Measurements from ENCODE around the gene PRKD1. TPM values are rescaled to one million over a fixed set of nuclear protein-coding genes. Genes with fewer than 3 reads are reported as not detected.

Gene PRKD1
- total and polyA plus RNA-seq, 2 experiments from 2014 or later: 7.5 to 16.5 TPM

DNA sequence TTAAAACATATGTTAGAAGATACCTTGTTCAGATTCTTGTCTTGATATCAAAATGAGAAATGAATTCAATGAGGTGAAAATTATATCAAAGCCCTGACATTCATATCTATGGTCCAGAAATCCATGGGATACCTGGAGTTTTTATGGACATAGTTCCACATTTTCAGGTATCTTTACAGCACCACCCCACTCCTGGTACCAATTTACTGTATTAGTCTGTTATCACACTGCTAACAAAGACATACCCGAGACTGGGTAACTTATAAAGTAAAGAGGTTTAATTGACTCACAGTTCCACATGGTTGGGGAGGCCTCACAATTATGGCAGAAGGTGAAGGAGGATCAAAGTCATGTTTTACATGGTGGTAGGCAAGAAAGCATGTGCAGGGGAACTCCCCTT, 361.5 kb downstream of the PRKD1 start:
- Histone ChIP-seq H3K27me3 (no peaks in the 10 kb centered on the region), H2AFZ (no peak overlapping the region), H3K79me2 (no peaks in the 10 kb centered on the region), H3K27ac (no peak overlapping the region), H3K4me2 (no peak overlapping the region), H3K9me2 (replicated peaks; ENCODE audit: insufficient read depth) (no peaks in the 10 kb centered on the region), H3K4me1 (ENCODE audit: insufficient read depth) (no peaks in the 10 kb centered on the region), H3K36me3 (replicated peaks; ENCODE audit: insufficient read depth, low read depth) (no peaks in the 10 kb centered on the region), H4K20me1 (ENCODE audit: insufficient read depth, poor library complexity, severe bottlenecking) (no peaks in the 10 kb centered on the region), H3K4me3 (no peak overlapping the region), H3K9me3 (ENCODE audit: low read depth) (no peaks in the 10 kb centered on the region)
- WGBS (ENCODE audit: low lambda C conversion rate, missing lambda C conversion rate): 67% methylated on average over 1 of the region's 1 CpG
- TF ChIP-seq, protein P1, sequence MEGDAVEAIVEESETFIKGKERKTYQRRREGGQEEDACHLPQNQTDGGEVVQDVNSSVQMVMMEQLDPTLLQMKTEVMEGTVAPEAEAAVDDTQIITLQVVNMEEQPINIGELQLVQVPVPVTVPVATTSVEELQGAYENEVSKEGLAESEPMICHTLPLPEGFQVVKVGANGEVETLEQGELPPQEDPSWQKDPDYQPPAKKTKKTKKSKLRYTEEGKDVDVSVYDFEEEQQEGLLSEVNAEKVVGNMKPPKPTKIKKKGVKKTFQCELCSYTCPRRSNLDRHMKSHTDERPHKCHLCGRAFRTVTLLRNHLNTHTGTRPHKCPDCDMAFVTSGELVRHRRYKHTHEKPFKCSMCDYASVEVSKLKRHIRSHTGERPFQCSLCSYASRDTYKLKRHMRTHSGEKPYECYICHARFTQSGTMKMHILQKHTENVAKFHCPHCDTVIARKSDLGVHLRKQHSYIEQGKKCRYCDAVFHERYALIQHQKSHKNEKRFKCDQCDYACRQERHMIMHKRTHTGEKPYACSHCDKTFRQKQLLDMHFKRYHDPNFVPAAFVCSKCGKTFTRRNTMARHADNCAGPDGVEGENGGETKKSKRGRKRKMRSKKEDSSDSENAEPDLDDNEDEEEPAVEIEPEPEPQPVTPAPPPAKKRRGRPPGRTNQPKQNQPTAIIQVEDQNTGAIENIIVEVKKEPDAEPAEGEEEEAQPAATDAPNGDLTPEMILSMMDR (IDR thresholded peaks at IDR 0.05; ENCODE audit: poor library complexity): no peak
- TF ChIP-seq EZH2 (IDR thresholded peaks at IDR 0.05; ENCODE audit: borderline replicate concordance) (no peak), EZH2phosphoT487 (IDR thresholded peaks at IDR 0.05; ENCODE audit: low read depth, severe bottlenecking, unreplicated experiment) (no peak)
- DNase-seq (ENCODE audit: low spot score): no peak

DNA sequence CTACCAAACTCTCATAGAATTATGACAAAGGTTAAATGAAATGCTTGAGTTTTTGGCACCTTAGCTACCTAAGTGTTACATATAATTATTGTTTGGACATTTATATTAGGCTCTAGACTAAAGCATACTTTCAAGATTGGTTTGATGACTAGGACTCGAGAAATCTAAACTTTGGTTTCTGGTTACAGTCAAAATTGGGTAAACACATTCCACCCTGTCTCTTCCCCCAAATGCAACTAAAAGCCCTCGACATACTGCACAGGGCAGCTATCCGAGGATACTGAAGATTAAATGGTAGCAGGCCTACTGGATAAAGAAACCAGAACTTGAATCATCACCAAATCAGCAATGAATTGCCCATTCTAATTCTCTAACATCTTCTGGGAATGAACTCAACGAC, 369.1 kb downstream of the PRKD1 start:
- WGBS (ENCODE audit: low lambda C conversion rate, missing lambda C conversion rate): 59% methylated on average over 4 of the region's 4 CpGs
- Histone ChIP-seq H3K27ac (no peak overlapping the region), H3K4me2 (no peak overlapping the region)

DNA sequence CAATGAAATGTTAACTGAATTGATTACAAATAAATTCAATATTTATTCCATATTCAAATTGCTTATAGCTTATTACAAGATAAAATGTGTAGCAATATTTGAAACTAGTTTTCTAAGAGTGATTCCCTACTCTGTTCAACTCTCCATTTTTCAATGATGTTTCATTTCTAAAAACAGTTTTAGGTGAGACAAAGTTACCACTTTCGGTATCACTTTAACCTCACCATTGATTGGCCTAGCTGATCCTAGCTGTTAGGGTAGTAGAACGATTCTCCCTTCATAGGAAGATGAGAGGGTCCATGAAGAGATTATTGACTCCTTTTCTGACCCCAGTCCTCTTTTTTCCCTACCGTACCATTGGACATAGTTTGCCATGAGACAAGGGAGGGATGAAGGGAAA, 373.3 kb downstream of the PRKD1 start:
- Histone ChIP-seq H3K9me2 (replicated peaks; ENCODE audit: insufficient read depth) (no peaks in the 10 kb centered on the region), H3K27ac (no peak overlapping the region), H3K4me3 (no peak overlapping the region), H3K79me2 (no peaks in the 10 kb centered on the region), H3K4me1 (ENCODE audit: insufficient read depth) (no peaks in the 10 kb centered on the region), H2AFZ (no peak overlapping the region), H3K27me3 (no peaks in the 10 kb centered on the region), H3K9me3 (ENCODE audit: low read depth) (no peaks in the 10 kb centered on the region), H3K36me3 (replicated peaks; ENCODE audit: insufficient read depth, low read depth) (no peaks in the 10 kb centered on the region), H3K4me2 (no peak overlapping the region), H4K20me1 (ENCODE audit: insufficient read depth, poor library complexity, severe bottlenecking) (no peaks in the 10 kb centered on the region)
- WGBS (ENCODE audit: low lambda C conversion rate, missing lambda C conversion rate): 97% methylated on average over 3 of the region's 3 CpGs
- no peak for DNase-seq (ENCODE audit: low spot score)
- TF ChIP-seq EZH2phosphoT487 (IDR thresholded peaks at IDR 0.05; ENCODE audit: low read depth, severe bottlenecking, unreplicated experiment): no peak
- no peak for TF ChIP-seq EZH2 (IDR thresholded peaks at IDR 0.05; ENCODE audit: borderline replicate concordance)
- TF ChIP-seq, protein P1 (IDR thresholded peaks at IDR 0.05; ENCODE audit: poor library complexity): no peak

More for the DNA sequence above, 369.1 kb downstream of the PRKD1 start:
- Histone ChIP-seq H3K9me3 (ENCODE audit: low read depth) (no peaks in the 10 kb centered on the region), H3K36me3 (replicated peaks; ENCODE audit: insufficient read depth, low read depth) (no peaks in the 10 kb centered on the region), H3K79me2 (no peaks in the 10 kb centered on the region), H3K27me3 (no peaks in the 10 kb centered on the region), H3K4me1 (ENCODE audit: insufficient read depth) (no peaks in the 10 kb centered on the region), H3K4me3 (no peak overlapping the region), H2AFZ (no peak overlapping the region), H4K20me1 (ENCODE audit: insufficient read depth, poor library complexity, severe bottlenecking) (no peaks in the 10 kb centered on the region), H3K9me2 (replicated peaks; ENCODE audit: insufficient read depth) (no peaks in the 10 kb centered on the region)
- no peak for TF ChIP-seq EZH2 (IDR thresholded peaks at IDR 0.05; ENCODE audit: borderline replicate concordance)
- TF ChIP-seq, protein P1 (IDR thresholded peaks at IDR 0.05; ENCODE audit: poor library complexity): no peak
- no peak for TF ChIP-seq EZH2phosphoT487 (IDR thresholded peaks at IDR 0.05; ENCODE audit: low read depth, severe bottlenecking, unreplicated experiment)
- DNase-seq (ENCODE audit: low spot score): no peak

DNA sequence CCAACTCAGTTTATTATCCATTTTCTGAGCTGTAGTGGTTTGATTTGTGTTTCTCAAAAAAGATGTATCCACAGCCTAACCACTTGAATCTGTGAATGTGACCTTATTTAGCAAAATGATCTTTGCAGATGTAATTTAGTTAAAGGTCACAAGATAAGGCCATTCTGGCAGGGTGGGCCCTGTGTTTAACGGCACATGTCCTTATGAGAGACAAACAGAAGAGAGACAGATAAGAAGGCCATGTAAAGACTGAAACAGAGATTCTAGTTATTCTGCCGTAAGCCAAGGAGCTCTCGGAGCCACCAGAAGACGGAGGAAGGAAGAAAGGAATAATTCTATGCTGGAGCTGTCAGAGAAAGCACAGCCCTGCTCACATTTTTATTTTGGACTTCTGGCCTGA, 374.2 kb downstream of the PRKD1 start:
- WGBS (ENCODE audit: low lambda C conversion rate, missing lambda C conversion rate): 57% methylated on average over 4 of the region's 4 CpGs
- H3K4me3 ChIP-seq: no peak overlapping the region
- no peaks in the 10 kb centered on the region for H3K9me2 ChIP-seq (replicated peaks; ENCODE audit: insufficient read depth)
- no peak overlapping the region for H2AFZ ChIP-seq
- no peak overlapping the region for H3K27ac ChIP-seq
- DNase-seq (ENCODE audit: low spot score): no peak
- H4K20me1 ChIP-seq (ENCODE audit: insufficient read depth, poor library complexity, severe bottlenecking): no peaks in the 10 kb centered on the region
- peak overlapping the region; percentile 40 for H3K4me2 ChIP-seq
- TF ChIP-seq EZH2phosphoT487 (IDR thresholded peaks at IDR 0.05; ENCODE audit: low read depth, severe bottlenecking, unreplicated experiment): no peak
- no peak for TF ChIP-seq EZH2 (IDR thresholded peaks at IDR 0.05; ENCODE audit: borderline replicate concordance)
- TF ChIP-seq, protein P1 (IDR thresholded peaks at IDR 0.05; ENCODE audit: poor library complexity): no peak
- H3K79me2 ChIP-seq: no peaks in the 10 kb centered on the region
- no peaks in the 10 kb centered on the region for H3K9me3 ChIP-seq (ENCODE audit: low read depth)
- no peaks in the 10 kb centered on the region for H3K4me1 ChIP-seq (ENCODE audit: insufficient read depth)
- no peaks in the 10 kb centered on the region for H3K27me3 ChIP-seq
- H3K36me3 ChIP-seq (replicated peaks; ENCODE audit: insufficient read depth, low read depth): no peaks in the 10 kb centered on the region

Data from hepatocyte (in vitro differentiated cells).